OCI-M2 (cell line): ENCODE data around the gene CNTNAP2.

Experiments used
- DNase-seq: peaks from one replicate; lab custom pipeline; 2025; ENCODE audit not compliant: unreplicated experiment; lab: John Stamatoyannopoulos, UW

The CNTNAP2 gene

GRCh38 chr7:147432079-147432478 is 1315.5 kb downstream of the CNTNAP2 start:
- no peak for DNase-seq

GRCh38 chr7:147432576-147432975 is 1316.0 kb downstream of the CNTNAP2 start:
- DNase-seq = no peak

GRCh38 chr7:147436718-147437117 is 1320.1 kb downstream of the CNTNAP2 start:
- no peak for DNase-seq

GRCh38 chr7:147438216-147438615 is 1321.6 kb downstream of the CNTNAP2 start:
- DNase-seq = no peak

- DNase-seq = no peak
Observed at GRCh38 chr7:147443942-147444341, 1327.3 kb downstream of the CNTNAP2 start.

GRCh38 chr7:147452816-147453215 is 1336.2 kb downstream of the CNTNAP2 start:
- no peak for DNase-seq

GRCh38 chr7:147465223-147465622 is 1348.6 kb downstream of the CNTNAP2 start:
- no peak for DNase-seq

- DNase-seq = no peak
Observed at GRCh38 chr7:147472556-147472955, 1356.0 kb downstream of the CNTNAP2 start.

GRCh38 chr7:147474862-147475261 is 1358.3 kb downstream of the CNTNAP2 start:
- DNase-seq = no peak

- no peak for DNase-seq
Observed at GRCh38 chr7:147477526-147477925, 1360.9 kb downstream of the CNTNAP2 start.

GRCh38 chr7:147478796-147479195 is 1362.2 kb downstream of the CNTNAP2 start:
- DNase-seq = no peak

- DNase-seq = no peak
Observed at GRCh38 chr7:147483634-147484292, 1367.2 kb downstream of the CNTNAP2 start.

GRCh38 chr7:147485660-147486210 is 1369.1 kb downstream of the CNTNAP2 start:
- DNase-seq = no peak

GRCh38 chr7:147492606-147493005 is 1376.0 kb downstream of the CNTNAP2 start:
- no peak for DNase-seq

GRCh38 chr7:147496209-147496608 is 1379.6 kb downstream of the CNTNAP2 start:
- no peak for DNase-seq

GRCh38 chr7:147497246-147497645 is 1380.6 kb downstream of the CNTNAP2 start:
- no peak for DNase-seq

GRCh38 chr7:147498081-147498480 is 1381.5 kb downstream of the CNTNAP2 start:
- DNase-seq = no peak

- no peak for DNase-seq
Observed at GRCh38 chr7:147509035-147509501, 1392.5 kb downstream of the CNTNAP2 start.

- DNase-seq = no peak
Observed at GRCh38 chr7:147509541-147510200, 1393.1 kb downstream of the CNTNAP2 start.

- DNase-seq = no peak
Observed at GRCh38 chr7:147510201-147510542, 1393.6 kb downstream of the CNTNAP2 start.

GRCh38 chr7:147510923-147511322 is 1394.3 kb downstream of the CNTNAP2 start:
- DNase-seq = no peak

GRCh38 chr7:147513451-147513850 is 1396.8 kb downstream of the CNTNAP2 start:
- no peak for DNase-seq
